Upper lobe of left lung (tissue), 4 donors: Measurements from ENCODE around the gene ZNF385B.

Source experiments
- EP300 ChIP-seq, 4 donors: sonication (generic); formaldehyde crosslinking; IDR thresholded peaks; one replicate each; pipeline ENCODE4 v1.5.1; 2017; ENCODE audit warnings: antibody characterized with exemption in 4 of 4, control low read depth in 2 of 4
- POLR2A ChIP-seq, 4 donors: fragments of 450-650 bp; IDR thresholded peaks; one replicate each; pipeline ENCODE4 v1.5.1; 2016 to 2017; ENCODE audit warnings: antibody characterized with exemption in 4 of 4, mild to moderate bottlenecking in 2 of 4
- POLR2AphosphoS5 ChIP-seq, 2 donors: sonication (generic); formaldehyde crosslinking; IDR thresholded peaks; one replicate each; pipeline ENCODE4 v1.5.1; 2017; ENCODE audit warnings: antibody characterized with exemption in 2 of 2
- TF ChIP-seq, protein P1 (sequence below), 6 experiments: fragments of 450-650 bp in 4 of 6; fragments of 200-600 bp in 2 of 6; sonication (generic) in 2 of 6; IDR thresholded peaks; one replicate each; pipeline ENCODE4 v1.5.1; 2016 to 2019; ENCODE audit warnings: antibody characterized with exemption in 6 of 6

DNA sequence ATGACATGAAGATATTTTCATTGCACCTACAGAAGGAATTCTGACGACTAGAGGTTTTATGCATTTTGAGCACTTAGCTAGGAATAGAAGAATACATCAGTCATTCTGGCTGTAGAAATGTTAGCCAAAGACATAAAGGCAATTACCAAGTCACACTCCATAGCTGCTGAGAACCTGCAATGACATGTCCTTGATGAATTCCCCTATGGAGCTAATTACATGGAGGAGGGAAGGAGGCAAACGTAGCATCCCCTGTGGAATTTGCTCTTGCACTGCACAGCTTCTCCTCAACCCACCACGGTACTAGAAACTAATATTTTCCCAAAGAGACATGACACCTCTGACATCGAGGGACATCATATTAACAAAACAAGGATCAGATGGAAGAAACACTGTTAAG lies 422.8 kb downstream of the ZNF385B start:
- TF ChIP-seq EP300 (IDR thresholded peaks at IDR 0.05) (no peak), POLR2AphosphoS5 (IDR thresholded peaks at IDR 0.05) (no peak), POLR2A (IDR thresholded peaks at IDR 0.05) (no peak)
- TF ChIP-seq, protein P1, sequence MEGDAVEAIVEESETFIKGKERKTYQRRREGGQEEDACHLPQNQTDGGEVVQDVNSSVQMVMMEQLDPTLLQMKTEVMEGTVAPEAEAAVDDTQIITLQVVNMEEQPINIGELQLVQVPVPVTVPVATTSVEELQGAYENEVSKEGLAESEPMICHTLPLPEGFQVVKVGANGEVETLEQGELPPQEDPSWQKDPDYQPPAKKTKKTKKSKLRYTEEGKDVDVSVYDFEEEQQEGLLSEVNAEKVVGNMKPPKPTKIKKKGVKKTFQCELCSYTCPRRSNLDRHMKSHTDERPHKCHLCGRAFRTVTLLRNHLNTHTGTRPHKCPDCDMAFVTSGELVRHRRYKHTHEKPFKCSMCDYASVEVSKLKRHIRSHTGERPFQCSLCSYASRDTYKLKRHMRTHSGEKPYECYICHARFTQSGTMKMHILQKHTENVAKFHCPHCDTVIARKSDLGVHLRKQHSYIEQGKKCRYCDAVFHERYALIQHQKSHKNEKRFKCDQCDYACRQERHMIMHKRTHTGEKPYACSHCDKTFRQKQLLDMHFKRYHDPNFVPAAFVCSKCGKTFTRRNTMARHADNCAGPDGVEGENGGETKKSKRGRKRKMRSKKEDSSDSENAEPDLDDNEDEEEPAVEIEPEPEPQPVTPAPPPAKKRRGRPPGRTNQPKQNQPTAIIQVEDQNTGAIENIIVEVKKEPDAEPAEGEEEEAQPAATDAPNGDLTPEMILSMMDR (IDR thresholded peaks at IDR 0.05) = no peak
